HepG2 (cell line): ENCODE results near the gene B9D2. TPM values are rescaled to one million over a fixed set of nuclear protein-coding genes. Genes with fewer than 3 reads are reported as not detected.

Experiments
- ARNT2 ChIP-seq: sonication (generic); formaldehyde crosslinking; IDR thresholded peaks from 2 replicates; pipeline ENCODE4 v1.8.0; 2022; ENCODE audit warnings: mild to moderate bottlenecking, low read depth, missing genetic modification reagents, moderate library complexity
- ATF7-NPFF ChIP-seq: sonication (generic); formaldehyde crosslinking; IDR thresholded peaks from 2 replicates; pipeline ENCODE4 v1.8.1; 2023; ENCODE audit warnings: mild to moderate bottlenecking, low read depth, missing genetic modification reagents, moderate library complexity
- EP300 ChIP-seq, 3 experiments: sonication (generic) in 1 of 3; formaldehyde crosslinking in 1 of 3; IDR thresholded peaks; 2 replicates each; pipeline versions ENCODE4 v1.5.1 to v1.6.1; 2011 to 2020; ENCODE audit warnings: low read depth in 2 of 3, low read length in 2 of 3, borderline replicate concordance in 1 of 3, improper control_type of control experiment in 1 of 3, mild to moderate bottlenecking in 1 of 3, missing genetic modification reagents in 1 of 3, moderate library complexity in 1 of 3
- FOXA1 ChIP-seq, 2 experiments: fragments of 450-650 bp in 1 of 2; sonication (generic) in 1 of 2; formaldehyde crosslinking in 1 of 2; IDR thresholded peaks; 2 replicates each; pipeline versions ENCODE4 v1.4.0 to v1.6.1; 2016 to 2020; ENCODE audit warnings: missing genetic modification reagents in 1 of 2
- FOXO4 ChIP-seq: sonication (generic); formaldehyde crosslinking; conservative IDR thresholded peaks from 2 replicates; pipeline ENCODE4 v1.8.1; 2023; ENCODE audit warnings: missing genetic modification reagents
- FUBP1 ChIP-seq: sonication (generic); formaldehyde crosslinking; IDR thresholded peaks from 2 replicates; pipeline ENCODE4 v1.5.1; 2020; ENCODE audit warnings: missing genetic modification reagents, mild to moderate bottlenecking, borderline replicate concordance
- MED13 ChIP-seq: sonication (generic); formaldehyde crosslinking; IDR thresholded peaks from 2 replicates; pipeline ENCODE4 v1.5.0; 2020; ENCODE audit warnings: missing genetic modification reagents
- MXD4 ChIP-seq: IDR thresholded peaks from 2 replicates; pipeline ENCODE4 v1.6.1; 2016; ENCODE audit warnings: mild to moderate bottlenecking, missing biosample characterization, missing genetic modification reagents
- REL ChIP-seq: sonication (generic); formaldehyde crosslinking; conservative IDR thresholded peaks from 2 replicates; pipeline ENCODE4 v1.8.0; 2022; ENCODE audit warnings: mild to moderate bottlenecking, missing genetic modification reagents, moderate library complexity
- REST ChIP-seq, 2 experiments: IDR thresholded peaks; 2 replicates each; pipeline ENCODE4 v1.6.1; 2011 to 2012; ENCODE audit warnings: low read length in 2 of 2, borderline replicate concordance in 1 of 2, low read depth in 1 of 2, mild to moderate bottlenecking in 1 of 2, moderate library complexity in 1 of 2
- SIN3B ChIP-seq: fragments of 150-350 bp; IDR thresholded peaks from 2 replicates; pipeline ENCODE4 v1.6.1; 2014; ENCODE audit warnings: low read length
- TCF12 ChIP-seq, 2 experiments: fragments of 450-650 bp in 1 of 2; sonication (generic) in 1 of 2; formaldehyde crosslinking in 1 of 2; IDR thresholded peaks; 2 replicates each; pipeline versions ENCODE4 v1.6.1 to v1.8.0; 2017 to 2022; ENCODE audit warnings: antibody characterized with exemption in 1 of 2, mild to moderate bottlenecking in 1 of 2, missing genetic modification reagents in 1 of 2, moderate library complexity in 1 of 2
- ZBTB20 ChIP-seq: sonication (generic); formaldehyde crosslinking; IDR thresholded peaks from 2 replicates; pipeline ENCODE4 v1.8.1; 2023; ENCODE audit warnings: missing genetic modification reagents, low read depth, mild to moderate bottlenecking, borderline replicate concordance
- ZNF17 ChIP-seq: sonication (generic); formaldehyde crosslinking; IDR thresholded peaks from 2 replicates; pipeline ENCODE4 v1.5.0; 2020; ENCODE audit warnings: mild to moderate bottlenecking, missing genetic modification reagents
- ZNF232 ChIP-seq: sonication (generic); formaldehyde crosslinking; IDR thresholded peaks from 2 replicates; pipeline ENCODE4 v1.4.0; 2020; ENCODE audit warnings: missing genetic modification reagents, borderline replicate concordance
- ZNF260 ChIP-seq: sonication (generic); formaldehyde crosslinking; IDR thresholded peaks from 2 replicates; pipeline ENCODE4 v1.4.0; 2020; ENCODE audit warnings: missing genetic modification reagents, low read depth, mild to moderate bottlenecking, borderline replicate concordance
- ZNF430 ChIP-seq: sonication (generic); formaldehyde crosslinking; IDR thresholded peaks from 2 replicates; pipeline ENCODE4 v1.9.0; 2021; ENCODE audit warnings: mild to moderate bottlenecking, missing genetic modification reagents
- ZNF431 ChIP-seq: sonication (generic); formaldehyde crosslinking; IDR thresholded peaks from 2 replicates; pipeline ENCODE4 v1.9.0; 2022; ENCODE audit warnings: missing genetic modification reagents, low read depth, mild to moderate bottlenecking, borderline replicate concordance
- ZNF660 ChIP-seq: sonication (generic); formaldehyde crosslinking; IDR thresholded peaks from 2 replicates; pipeline ENCODE4 v1.5.1; 2020; ENCODE audit warnings: mild to moderate bottlenecking, low read depth, missing genetic modification reagents, borderline replicate concordance
- ZNF720 ChIP-seq: sonication (generic); formaldehyde crosslinking; IDR thresholded peaks from 2 replicates; pipeline ENCODE4 v1.4.0; 2020; ENCODE audit warnings: missing genetic modification reagents
- ZNF780A ChIP-seq: sonication (generic); formaldehyde crosslinking; IDR thresholded peaks from 2 replicates; pipeline ENCODE4 v1.8.0; 2022; ENCODE audit warnings: mild to moderate bottlenecking, missing genetic modification reagents, moderate library complexity
- polyA plus RNA-seq, 8 experiments: library from polyadenylated mRNA; depleted of rRNA in 3 of 8; stranded (reverse) in 7 of 8; unstranded in 1 of 8; fragments of >200 nt; fragmentation: Illumina TruSeq in 4 of 8; extraction: Trizol in 4 of 8; gene quantifications; 2 replicates each; pipeline versions ENCODE4 v1.2.1 to v1.2.3, GENCODE V29; 2011 to 2016; ENCODE audit warnings: low read depth in 4 of 8, missing spikeins in 1 of 8, mixed read lengths in 1 of 8; ENCODE audit not compliant: insufficient read depth in 1 of 8
- total RNA-seq, 5 experiments: library from RNA; depleted of rRNA; stranded (reverse); fragments of >200 nt; fragmentation: Illumina TruSeq; extraction: Trizol; gene quantifications; 2 replicates each; pipeline ENCODE4 v1.2.3, GENCODE V29; 2016; ENCODE audit warnings: low read depth in 1 of 5

Gene B9D2
- total and polyA plus RNA-seq, 2 of the 13 experiments (the other 11 are each of a cell fraction or from before 2014, with no cell fraction given), result 3.1 to 4.4 TPM

- TF ChIP-seq TCF12 (IDR thresholded peaks at IDR 0.05) (no peak), TCF12 (CRISPR knock-in tag; IDR thresholded peaks at IDR 0.05) (no peak), ZNF17 (CRISPR knock-in tag) (no peak), ZNF431 (CRISPR knock-in tag) (no peak), ZNF260 (CRISPR knock-in tag) (no peak), ZNF430 (peak; percentile 77; the same call in 1 of the 2 replicates), ZBTB20 (CRISPR knock-in tag) (0 out of 2 replicates have a peak, but pooled peaks have one; percentile 17), ZNF720 (CRISPR knock-in tag) (no peak), ARNT2 (CRISPR knock-in tag) (peak; percentile 45; the same call in 1 of the 2 replicates), FOXA1 (IDR thresholded peaks at IDR 0.05) (peak; percentile 57; the same call in 1 of the 2 replicates), FOXA1 (CRISPR knock-in tag; IDR thresholded peaks at IDR 0.05) (peak; percentile 92), FUBP1 (no peak), SIN3B (no peak), MXD4 (no peak), ATF7-NPFF (no peak), FOXO4 (CRISPR knock-in tag) (no peak), ZNF660 (CRISPR knock-in tag) (no peak), ZNF232 (CRISPR knock-in tag) (no peak), ZNF780A (CRISPR knock-in tag) (no peak), MED13 (CRISPR knock-in tag) (no peak), REL (CRISPR knock-in tag) (no peak), REST (IDR thresholded peaks at IDR 0.05; ENCODE audit: borderline replicate concordance in 1 of 2, low read depth in 1 of 2, low read length in 2 of 2) (no peak), EP300 (IDR thresholded peaks at IDR 0.05; ENCODE audit: low read depth in 2 of 2, low read length in 2 of 2) (peak in 1 of 2 experiments; percentile 69; a peak in 3 of 4 replicates), EP300 (CRISPR knock-in tag; IDR thresholded peaks at IDR 0.05; ENCODE audit: borderline replicate concordance) (peak; percentile 80; the same call in 1 of the 2 replicates)
These were observed 40.4 kb downstream of the B9D2 start (continued) for GRCh38 chr19:41323430-41324125.
